ENCODE results near the gene CALML3.
"Not testable (repeated sequence)": the region's sequence is repeated elsewhere in the genome, so short reads cannot be mapped to it uniquely, and the experiment has no call there.

CALML3 gene

DNA sequence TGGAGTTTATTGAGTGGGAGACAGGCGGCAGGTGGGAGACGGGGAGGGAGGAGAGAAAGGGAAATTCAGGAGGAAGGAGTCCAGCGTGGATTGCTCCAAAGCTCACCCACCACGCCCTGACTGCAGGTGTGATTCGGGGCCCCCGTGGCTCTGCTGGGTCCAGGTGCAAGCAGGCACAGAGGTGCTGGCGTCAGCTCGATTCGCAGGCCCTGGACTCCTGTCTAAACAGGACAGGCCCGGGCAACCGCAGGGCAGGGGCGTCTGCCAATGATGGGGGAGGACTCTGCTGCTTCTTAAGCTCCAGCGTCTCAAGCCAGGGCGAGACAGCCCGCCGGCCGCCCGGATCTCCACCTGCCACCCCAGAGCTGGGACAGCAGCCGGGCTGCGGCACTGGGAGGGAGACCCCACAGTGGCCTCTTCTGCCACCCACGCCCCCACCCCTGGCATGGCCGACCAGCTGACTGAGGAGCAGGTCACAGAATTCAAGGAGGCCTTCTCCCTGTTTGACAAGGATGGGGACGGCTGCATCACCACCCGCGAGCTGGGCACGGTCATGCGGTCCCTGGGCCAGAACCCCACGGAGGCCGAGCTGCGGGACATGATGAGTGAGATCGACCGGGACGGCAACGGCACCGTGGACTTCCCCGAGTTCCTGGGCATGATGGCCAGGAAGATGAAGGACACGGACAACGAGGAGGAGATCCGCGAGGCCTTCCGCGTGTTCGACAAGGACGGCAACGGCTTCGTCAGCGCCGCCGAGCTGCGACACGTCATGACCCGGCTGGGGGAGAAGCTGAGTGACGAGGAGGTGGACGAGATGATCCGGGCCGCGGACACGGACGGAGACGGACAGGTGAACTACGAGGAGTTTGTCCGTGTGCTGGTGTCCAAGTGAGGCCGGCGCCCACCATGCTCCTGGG, at the start of gene CALML3:
Gene CALML3, plus strand, starts transcription at position 321 of the 920 bp plus-strand sequence. Its CDS starts 125 bp downstream, at position 446.
- DNase-seq (ENCODE audit: low read depth) = no peak

DNA sequence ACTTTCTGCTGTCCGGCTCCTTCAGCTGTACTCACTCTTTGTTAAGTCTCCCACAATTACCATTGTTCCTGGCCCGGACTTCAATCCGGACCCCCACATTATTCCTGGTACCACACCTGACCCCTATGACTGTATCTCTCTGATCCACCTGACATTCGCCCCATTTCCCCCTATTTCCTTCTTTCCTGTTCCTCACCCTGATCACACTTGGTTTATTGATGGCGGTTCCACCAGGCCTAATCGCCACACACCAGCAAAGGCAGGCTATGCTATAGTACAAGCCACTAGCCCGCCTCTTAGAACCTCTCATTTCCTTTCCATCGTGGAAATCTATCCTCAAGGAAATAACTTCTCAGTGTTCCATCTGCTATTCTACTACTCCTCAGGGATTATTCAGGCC, 49.7 kb upstream of the CALML3 start:
- not testable (repeated sequence) for DNase-seq (ENCODE audit: low read depth)

DNA sequence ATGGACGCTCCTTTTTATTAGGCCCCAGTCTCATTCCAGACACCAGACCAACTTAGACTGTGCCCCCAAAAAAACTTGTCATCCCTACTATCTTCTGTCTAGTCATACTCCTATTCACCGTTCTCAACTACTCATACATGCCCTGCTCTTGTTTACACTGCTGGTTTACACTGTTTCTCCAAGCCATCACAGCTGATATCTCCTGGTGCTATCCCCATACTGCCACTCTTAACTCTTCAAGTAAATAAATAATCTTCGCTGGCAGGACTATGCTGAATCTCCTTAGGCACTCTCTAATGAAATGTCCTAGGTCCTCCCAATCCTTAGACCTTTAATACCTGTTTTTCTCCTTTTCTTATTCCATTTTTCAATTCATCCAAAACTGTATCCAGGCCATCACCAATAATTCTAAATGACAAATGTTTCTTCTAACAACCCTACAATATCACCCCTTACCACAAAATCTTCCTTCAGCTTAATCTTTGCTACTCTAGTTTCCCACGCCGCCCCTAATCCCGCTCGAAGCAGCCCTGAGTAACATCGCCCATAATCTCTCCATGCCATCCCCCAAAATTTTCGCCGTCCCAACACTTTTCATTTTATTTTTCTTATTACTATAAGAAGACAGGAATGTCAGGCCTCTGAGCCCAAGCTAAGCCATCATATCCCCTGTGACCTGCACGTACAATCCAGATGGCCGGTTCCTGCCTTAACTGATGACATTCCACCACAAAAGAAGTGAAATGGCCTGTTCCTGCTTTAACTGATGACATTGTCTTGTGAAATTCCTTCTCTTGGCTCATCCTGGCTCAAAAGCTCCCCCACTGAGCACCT, 48.6 kb upstream of the CALML3 start:
- DNase-seq (ENCODE audit: low read depth) = not testable (repeated sequence)

DNA sequence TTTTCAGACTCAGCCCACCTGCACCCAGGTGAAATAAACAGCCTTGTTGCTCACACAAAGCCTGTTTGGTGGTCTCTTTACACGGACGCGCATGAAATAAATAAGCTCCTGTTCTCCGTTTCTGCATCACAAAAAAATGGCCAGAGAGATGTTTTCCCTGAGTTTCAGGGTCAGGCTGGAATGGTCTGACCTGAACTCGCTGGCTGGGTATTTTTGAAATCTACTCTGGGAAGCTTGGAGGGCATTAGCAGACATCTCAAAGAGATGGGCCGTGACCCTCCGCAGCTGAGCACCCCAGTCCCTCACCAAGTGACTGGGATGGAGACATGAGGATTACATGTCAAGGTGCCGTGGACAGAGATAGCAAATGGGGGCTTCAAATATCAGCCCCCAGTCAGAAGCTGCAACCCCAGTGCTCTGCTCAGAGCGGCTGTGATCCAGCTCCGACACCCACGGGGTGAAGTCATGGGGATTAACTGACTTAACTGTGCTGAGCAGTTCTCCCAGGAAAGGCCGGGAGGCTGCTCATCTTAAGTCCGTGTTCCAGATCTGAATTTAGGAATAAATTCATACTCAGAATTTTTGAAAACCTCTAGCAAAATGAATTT, 47.7 kb upstream of the CALML3 start:
- no peak for DNase-seq (ENCODE audit: low read depth)

- DNase-seq (ENCODE audit: low read depth) = no peak
Measured at GRCh38 chr10:5477948-5478693, 46.6 kb upstream of the CALML3 start.

GRCh38 chr10:5478694-5479305, 46.0 kb upstream of the CALML3 start:
- DNase-seq (ENCODE audit: low read depth) = no peak

- no peak for DNase-seq (ENCODE audit: low read depth)
Measured at GRCh38 chr10:5479481-5480161, 45.1 kb upstream of the CALML3 start.

DNA sequence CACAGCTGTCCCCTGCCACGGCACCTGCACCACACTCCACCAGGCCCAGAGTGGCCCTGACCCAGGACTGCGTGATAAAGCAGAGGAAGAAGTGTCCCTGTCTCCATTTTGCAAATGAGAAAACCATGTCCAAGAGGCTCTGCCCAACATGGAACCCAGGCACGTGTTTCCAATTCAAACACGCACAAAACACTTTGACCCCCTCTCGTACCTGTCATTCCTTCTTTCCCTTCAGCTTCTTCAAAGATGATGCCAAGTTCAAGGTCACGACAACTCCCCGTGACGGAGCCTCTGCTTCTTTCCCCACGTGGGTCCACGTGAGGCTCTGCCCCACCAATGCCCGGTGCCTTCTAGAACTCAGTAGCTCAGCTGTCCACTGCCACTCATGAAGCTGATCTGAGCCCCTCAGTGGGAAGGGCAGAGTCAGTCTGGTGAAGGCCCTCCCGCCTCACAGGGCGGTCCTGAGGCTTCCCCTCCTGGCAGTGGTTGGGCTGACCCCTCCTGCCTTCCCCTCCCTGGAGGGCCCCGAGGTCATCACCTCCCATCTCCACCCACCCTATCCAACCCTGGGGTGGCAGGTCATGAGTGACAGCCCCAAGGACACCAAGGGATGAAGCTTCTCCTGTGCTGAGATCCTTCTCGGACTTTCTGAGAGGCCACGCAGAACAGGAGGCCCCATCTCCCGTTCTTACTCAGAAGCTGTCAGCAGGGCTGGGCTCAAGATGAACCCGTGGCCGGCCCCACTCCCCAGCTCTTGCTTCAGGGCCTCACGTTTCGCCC, 44.4 kb upstream of the CALML3 start:
- no peak for DNase-seq (ENCODE audit: low read depth)

DNA sequence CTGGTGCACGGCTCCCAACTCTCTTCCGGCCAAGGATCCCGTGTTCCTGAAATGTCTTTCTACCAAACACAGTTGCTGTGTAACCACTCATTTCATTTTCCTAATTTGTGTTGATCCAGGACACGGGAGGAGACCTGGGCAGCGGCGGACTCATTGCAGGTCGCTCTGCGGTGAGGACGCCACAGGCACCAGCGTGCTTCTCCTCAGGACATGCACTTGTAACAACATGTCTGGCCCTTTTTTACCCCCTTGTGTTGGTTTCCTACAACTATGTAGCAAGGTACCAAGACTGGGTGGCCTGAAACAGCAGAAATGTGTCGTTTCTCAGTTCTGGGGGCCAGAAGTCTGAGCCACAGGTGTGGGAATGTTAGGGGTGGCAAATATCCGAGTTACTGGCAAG, 43.6 kb upstream of the CALML3 start:
- no peak for DNase-seq (ENCODE audit: low read depth)

- no peak for DNase-seq (ENCODE audit: low read depth)
Measured at GRCh38 chr10:5482016-5482415, 42.7 kb upstream of the CALML3 start.

- DNase-seq (ENCODE audit: low read depth) = no peak
Measured at GRCh38 chr10:5484205-5484604, 40.6 kb upstream of the CALML3 start.

GRCh38 chr10:5485290-5485689, 39.5 kb upstream of the CALML3 start:
- no peak for DNase-seq (ENCODE audit: low read depth)

DNA sequence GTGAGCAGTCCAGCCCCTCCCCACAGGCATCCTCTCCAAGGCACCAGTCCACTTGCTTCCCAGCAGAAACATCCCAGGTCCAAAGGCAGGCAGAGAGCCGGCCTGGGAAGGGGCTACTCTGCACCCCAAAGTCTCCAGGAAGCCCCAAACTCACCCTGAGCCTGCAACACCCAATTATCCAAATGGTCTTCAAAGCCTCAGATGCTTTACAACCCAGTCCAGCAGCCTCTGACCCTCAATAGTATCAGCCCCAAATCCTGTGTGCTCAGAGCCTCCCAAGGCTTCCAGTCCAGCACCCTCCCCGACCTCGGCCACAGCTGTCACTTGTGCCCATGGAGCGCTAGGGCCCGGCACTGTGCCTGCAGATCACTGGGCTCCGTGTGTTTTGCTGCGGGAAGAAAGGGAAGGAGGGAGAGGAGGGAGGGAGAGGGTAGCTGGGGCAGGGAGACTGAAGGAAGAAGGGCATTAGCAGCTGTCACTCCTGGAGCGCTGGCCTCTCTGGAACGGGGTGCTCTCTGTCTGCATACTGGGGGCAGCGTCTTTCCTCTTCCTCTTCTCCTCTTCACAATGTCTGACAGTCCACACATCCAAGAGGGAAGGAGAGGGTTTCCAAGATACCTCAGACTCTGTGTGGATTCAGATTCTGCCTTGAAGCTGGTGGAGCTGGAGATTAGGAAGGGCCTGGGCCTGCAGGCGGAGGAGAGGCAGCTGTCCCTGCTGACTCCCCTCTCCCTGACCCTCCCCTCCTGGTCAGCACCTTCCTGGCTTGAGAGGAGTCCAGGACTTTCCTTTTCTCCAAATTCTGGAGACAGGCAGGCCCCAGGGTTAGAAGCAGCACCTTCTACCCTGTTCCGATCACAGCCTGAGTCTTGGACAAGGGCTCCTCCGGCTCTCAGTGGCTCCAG, 38.6 kb upstream of the CALML3 start:
- no peak for DNase-seq (ENCODE audit: low read depth)

- no peak for DNase-seq (ENCODE audit: low read depth)
Measured at GRCh38 chr10:5486853-5487235, 37.9 kb upstream of the CALML3 start.

DNA sequence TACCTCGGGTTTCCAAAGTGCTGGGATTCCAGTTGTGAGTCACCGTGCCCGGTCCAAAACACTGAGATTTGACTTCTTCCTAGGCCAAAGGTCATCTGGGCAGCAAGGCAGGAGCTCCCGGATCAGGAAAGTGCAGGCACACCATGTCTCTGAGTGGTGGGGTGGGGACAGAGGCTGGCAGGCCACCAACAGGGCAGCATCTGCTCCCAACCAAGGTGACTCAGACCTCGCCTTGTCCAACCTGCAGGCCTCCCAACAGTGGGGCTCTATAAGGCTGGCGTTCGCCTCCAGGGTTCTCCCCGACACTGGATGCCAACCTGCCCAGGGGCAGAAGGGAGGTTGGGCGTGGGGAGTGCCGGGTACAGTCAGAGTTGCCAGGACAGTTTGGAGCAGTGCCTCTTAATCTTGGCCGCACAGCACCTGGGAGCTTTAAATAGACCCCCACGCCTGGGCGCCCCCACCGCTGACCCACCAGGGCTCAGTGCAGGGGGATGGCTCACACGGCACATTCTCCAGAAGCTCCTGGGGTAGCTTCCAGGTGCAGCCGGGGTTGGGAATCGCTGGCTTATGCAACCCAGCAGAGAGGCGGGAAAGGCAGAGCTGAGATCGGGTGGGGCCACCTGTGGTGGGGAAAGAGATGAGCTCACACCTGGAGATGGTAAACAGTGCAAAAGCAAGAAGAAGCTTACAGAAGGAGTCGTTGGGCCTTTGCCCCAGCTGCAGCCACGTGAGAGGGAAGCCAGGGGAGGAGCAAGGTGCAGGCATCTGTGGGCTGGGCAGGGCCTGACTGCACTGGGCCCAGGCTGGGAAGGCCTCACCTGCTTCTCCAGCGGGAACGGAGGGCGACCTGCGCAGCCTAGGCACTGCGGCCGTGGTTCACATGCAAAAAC, 36.2 kb upstream of the CALML3 start:
- DNase-seq (ENCODE audit: low read depth) = no peak

- no peak for DNase-seq (ENCODE audit: low read depth)
Measured at GRCh38 chr10:5490032-5490431, 34.7 kb upstream of the CALML3 start.

- no peak for DNase-seq (ENCODE audit: low read depth)
Measured at GRCh38 chr10:5490698-5491464, 33.9 kb upstream of the CALML3 start.

All from stimulated activated CD8-positive, alpha-beta memory T cell treated with anti-CD3 and anti-CD28 coated beads, Interleukin-12 subunit alpha, Interleukin-12 subunit beta, amount 100 ng/mL, for 1 hour (primary cell).